HG02840 (cell line): Measurements from ENCODE around the gene CMTM2.
"Not testable (repeated sequence)": the region's sequence is repeated elsewhere in the genome, so short reads cannot be mapped to it uniquely, and the experiment has no call there.

Experiments
- ATAC-seq: cut with Tn5 transposase; IDR thresholded peaks from one replicate; pipeline ENCODE4 v1.9.1; 2021; ENCODE audit warnings: mild to moderate bottlenecking, moderate library complexity, moderate number of reproducible peaks; ENCODE audit not compliant: unreplicated experiment, low FRiP score

The CMTM2 gene

DNA sequence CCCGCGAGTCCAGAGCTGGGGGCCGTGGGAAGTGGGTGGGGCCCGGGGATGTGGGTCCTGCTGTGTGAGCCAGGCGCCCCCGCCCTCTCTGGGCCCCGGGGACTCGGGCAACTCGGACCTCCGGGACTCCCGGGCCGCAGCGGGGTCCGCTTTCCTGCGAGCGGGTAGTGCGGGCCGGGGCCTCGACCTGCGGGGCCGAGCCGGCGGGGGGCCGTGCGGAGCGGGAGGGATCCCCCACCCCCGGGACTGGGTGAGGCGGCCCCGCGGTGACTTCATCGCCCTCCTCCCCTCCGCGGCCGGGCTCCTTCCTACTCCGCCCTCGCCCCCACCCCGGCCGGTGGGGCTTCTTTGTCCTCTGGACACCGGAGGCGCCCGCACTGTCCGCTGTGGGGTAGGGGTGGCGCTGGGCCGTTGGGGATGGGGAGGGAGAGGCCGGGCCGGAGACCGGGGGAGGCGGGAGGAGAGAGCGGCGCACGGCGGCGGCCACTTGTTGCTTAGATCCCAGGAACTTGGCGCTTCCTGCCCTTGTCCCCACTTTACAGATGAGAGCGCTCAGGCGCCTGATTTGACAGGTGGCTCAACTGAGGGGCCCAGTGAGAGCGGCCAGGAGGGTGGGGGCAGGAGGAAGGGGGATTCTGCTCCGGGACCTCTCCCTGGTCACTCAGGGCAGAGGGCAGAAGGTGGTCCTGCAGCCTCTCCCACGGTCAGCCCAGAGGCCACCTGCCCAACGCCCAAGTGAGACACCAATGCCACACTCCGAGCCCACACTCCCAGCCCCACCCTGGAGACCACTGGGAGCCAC lies 26.1 kb downstream of the CMTM2 start:
- ATAC-seq = peak; percentile 18

- no peak for ATAC-seq
Measured at GRCh38 chr16:66605979-66606751, 26.9 kb downstream of the CMTM2 start.

- ATAC-seq = no peak
Measured at GRCh38 chr16:66608241-66609138, 29.2 kb downstream of the CMTM2 start.

DNA sequence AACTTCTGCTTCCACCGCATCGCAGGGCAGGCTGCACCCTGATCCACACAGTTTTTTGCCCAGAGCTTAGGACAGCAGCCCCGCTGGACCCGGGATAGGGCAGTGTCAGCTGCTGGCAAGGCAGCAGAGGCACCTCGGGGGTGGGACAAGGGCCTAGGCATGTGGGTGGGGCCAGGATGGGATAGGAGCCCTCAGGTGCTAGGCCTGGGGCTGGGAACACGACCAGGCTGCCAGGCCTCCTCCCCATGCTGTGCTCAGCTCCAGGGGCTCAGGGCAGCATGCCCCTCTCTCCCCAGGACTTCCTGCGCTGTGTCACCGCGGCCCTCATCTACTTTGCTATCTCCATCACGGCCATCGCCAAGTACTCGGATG lies 29.9 kb downstream of the CMTM2 start:
- no peak for ATAC-seq

GRCh38 chr16:66610111-66610820 lies 31.0 kb downstream of the CMTM2 start:
- ATAC-seq = no peak

DNA sequence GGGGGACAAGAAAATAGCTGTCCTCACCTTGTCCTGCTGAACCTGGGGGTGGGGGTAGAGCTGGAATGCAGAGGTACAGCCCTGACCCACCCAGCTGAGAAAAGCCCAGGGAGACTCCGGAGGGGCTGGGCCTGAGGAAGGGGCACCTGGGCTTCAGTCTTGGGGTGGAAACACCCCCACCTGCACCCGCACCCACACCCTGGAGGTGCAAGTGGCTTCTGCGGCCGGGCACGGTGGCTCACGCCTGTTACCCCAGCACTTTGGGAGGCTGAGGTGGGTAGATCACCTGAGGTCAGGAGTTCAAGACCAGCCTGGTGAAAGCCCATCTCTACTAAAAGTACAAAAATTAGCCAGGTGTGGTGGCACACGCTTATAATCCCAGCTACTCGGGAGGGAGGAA lies 32.6 kb downstream of the CMTM2 start:
- ATAC-seq = not testable (repeated sequence)

DNA sequence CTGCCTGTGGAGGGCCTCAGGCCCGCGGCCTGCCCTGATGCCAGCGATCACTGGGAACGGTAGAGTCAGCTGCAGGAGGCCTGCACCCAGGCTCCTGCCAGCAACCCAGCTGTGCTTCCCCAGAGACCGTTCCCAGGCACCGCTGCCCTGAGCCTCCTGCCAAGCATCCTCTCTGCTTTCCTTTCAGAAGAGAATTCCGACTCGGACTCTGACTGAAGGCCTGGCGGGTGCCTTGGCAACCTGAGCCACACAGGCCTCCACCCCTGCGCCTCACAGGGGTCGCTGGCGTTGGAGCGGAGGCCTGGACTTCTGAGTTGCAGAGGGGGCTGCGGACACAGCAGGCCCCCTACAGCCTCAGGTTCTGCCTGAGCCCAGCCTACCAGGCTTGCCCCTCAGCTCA lies 33.2 kb downstream of the CMTM2 start:
- no peak for ATAC-seq

- no peak for ATAC-seq
Measured at GRCh38 chr16:66614161-66614802, 35.0 kb downstream of the CMTM2 start.

- ATAC-seq = no peak
Measured at GRCh38 chr16:66616169-66616568, 36.9 kb downstream of the CMTM2 start.

GRCh38 chr16:66616592-66616991 lies 37.3 kb downstream of the CMTM2 start:
- ATAC-seq = no peak

GRCh38 chr16:66617010-66617434 lies 37.8 kb downstream of the CMTM2 start:
- ATAC-seq = no peak

GRCh38 chr16:66617728-66618127 lies 38.5 kb downstream of the CMTM2 start:
- no peak for ATAC-seq

- no peak for ATAC-seq
Measured at GRCh38 chr16:66618588-66619375, 39.5 kb downstream of the CMTM2 start.

DNA sequence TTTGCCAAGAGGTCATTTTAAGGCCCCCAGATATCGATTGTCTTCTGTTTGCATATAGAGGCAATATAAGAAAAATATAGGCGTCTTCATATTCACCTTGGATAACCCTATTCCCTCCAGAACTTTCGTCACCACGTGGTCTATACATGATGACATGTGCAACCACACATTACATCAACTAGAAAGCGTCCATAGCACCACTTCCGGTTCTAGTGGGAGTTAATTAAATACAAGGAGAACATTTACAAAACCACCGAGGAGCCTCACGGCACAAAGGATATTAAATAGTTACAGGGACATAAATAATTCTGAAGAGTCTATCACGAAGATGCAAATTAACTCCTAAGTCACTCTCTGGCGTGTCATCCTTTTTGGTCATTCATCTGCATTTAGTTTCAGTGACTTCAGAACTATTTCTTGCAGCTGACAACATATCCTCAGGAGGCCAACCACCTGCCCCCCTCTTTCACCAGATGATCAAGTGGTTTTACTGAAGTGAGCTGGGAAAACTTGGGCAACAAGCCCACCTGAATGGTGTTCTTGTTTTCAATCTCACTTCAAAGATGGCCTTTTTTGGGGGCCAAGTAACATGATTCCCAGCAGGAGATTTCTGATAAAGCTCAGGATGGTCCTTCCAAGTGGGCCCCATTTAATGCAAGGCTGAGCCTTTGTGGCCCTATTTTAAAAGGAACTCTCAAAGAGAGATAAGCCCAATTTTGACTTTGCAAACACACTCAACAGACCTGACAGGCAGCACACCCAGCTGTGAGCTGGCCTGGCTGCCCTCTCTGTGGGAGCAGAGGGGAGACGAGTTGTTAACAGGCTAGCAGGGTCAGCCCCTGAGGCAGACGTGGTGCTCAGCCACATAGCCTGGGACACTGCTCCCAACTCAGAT lies 40.5 kb downstream of the CMTM2 start:
- no peak for ATAC-seq

DNA sequence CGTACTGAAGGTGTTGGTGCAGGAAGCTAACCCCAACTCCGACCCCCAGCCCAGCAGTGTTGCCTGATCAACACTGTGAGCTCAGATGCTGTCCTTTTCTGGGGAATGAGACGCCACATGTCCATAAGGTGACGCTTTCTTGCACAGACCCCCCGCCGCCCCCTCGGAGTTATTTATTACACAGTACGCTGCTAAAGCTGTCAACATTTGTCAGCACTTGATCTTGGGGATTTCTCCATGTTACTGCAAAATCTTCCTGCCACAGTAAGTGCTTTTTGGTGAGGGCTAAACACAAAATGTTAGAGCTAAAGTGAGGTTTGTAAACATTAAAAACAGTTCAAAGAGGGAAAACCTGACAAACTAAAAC lies 41.1 kb downstream of the CMTM2 start:
- no peak for ATAC-seq

- no peak for ATAC-seq
Measured at GRCh38 chr16:66621973-66622372, 42.7 kb downstream of the CMTM2 start.

DNA sequence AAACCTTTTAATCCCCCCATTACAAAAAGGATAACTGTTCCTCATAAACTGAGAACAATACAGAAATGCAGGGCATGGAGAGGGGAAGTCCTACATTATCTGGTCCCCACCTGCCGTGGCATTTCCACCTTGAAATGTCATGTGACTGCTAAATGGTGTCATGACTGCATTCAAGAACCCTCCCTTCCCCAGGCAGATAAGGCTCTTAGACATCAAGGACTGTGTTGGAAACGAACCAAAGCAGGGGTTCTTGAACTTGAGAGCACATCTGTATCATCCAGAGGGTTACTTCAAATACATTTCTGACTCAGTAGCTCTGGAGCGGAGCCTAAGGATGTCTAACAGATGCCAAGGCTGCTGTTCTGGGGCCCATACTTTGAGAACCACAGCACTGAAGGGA lies 43.6 kb downstream of the CMTM2 start:
- no peak for ATAC-seq

DNA sequence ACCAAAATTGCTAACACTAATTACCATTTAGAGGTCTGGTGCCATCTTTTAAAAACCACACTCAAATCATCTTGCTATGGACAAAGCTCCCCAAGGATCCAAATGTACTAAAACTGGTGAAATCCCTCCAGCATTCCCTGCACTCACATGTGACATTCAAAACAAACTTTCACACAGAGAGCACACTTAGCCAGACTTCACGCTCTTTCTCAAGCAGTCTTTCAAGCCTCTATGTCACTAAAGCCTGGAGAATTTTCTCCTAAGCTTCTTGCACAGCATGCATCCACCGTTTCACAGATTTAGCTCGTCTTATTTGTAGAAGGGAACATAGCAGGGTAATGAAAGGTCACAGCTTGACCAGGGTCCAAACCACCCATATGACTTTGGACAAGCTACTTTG lies 44.5 kb downstream of the CMTM2 start:
- ATAC-seq = no peak
